ENCODE measurements around the gene COL20A1.

The COL20A1 gene

DNA sequence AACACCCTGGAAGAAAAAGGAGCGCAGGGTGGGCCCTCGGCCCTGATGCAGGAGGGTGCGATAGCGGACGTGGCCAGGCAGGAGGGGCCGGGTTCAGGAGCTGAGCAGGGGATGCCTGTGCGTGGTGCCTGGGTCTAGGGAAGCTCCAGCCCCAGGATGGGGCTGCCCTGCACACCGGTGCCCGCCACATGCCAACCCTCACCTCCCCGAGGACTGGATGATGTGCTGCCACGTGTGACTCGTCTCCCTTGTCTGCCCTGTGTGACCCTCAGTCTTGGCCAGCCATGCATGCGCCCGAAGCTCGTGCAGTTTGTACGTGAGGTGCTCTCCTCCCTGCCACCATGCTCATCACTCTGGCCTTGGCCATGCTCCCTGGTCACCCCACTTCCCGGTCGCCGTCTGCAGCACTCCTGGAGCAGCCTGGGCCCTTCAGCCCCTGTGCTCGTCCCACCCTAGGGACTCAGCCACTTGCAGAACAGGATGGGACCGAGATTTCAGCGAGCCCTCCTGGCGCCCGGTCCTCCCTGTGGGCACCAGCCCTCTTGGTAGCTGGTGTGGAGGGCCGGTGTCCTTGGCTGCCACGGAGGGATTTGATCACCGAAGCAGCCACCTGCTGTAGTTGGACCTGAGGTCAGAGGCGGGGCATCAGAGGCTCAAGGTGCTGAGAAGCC is 4.3 kb upstream of the COL20A1 start:
- H3K27me3 Mint-ChIP-seq: peaks cover 0 to 6% of the 10 kb centered on the region in 2 donors
- H3K4me3 Mint-ChIP-seq: no peak overlapping the region
- no peak overlapping the region for H3K27ac Mint-ChIP-seq
- DNase-seq (no peak), ATAC-seq (replicated peaks) (no peak)
- no peaks in the 10 kb centered on the region for H3K9me3 Mint-ChIP-seq
- peaks cover 7 to 9% of the 10 kb centered on the region in 2 donors for H3K4me1 Mint-ChIP-seq
- H3K36me3 Mint-ChIP-seq: peaks cover 12 to 30% of the 10 kb centered on the region in 2 donors

GRCh38 chr20:63289311-63290135 is 3.5 kb upstream of the COL20A1 start:
- no peak for ATAC-seq (replicated peaks)
- H3K4me1 Mint-ChIP-seq: peaks cover 5 to 9% of the 10 kb centered on the region in 2 donors
- H3K27ac Mint-ChIP-seq: peak overlapping the region; percentile 20

GRCh38 chr20:63290136-63290676 is 2.8 kb upstream of the COL20A1 start:
- Mint-ChIP-seq H3K27me3 (peaks cover 12 to 17% of the 10 kb centered on the region in 2 donors), H3K9me3 (no peaks in the 10 kb centered on the region), H3K4me3 (no peak overlapping the region), H3K36me3 (peaks cover 11 to 23% of the 10 kb centered on the region in 2 donors), H3K27ac (no peak overlapping the region), H3K4me1 (peaks cover 4 to 9% of the 10 kb centered on the region in 2 donors)
- DNase-seq (no peak), ATAC-seq (replicated peaks) (no peak)

More at GRCh38 chr20:63289311-63290135, 3.5 kb upstream of the COL20A1 start:
- Mint-ChIP-seq H3K9me3 (no peaks in the 10 kb centered on the region), H3K27me3 (peaks cover 5 to 10% of the 10 kb centered on the region in 2 donors), H3K36me3 (peaks cover 12 to 26% of the 10 kb centered on the region in 2 donors), H3K4me3 (no peak overlapping the region)
- no peak for DNase-seq

DNA sequence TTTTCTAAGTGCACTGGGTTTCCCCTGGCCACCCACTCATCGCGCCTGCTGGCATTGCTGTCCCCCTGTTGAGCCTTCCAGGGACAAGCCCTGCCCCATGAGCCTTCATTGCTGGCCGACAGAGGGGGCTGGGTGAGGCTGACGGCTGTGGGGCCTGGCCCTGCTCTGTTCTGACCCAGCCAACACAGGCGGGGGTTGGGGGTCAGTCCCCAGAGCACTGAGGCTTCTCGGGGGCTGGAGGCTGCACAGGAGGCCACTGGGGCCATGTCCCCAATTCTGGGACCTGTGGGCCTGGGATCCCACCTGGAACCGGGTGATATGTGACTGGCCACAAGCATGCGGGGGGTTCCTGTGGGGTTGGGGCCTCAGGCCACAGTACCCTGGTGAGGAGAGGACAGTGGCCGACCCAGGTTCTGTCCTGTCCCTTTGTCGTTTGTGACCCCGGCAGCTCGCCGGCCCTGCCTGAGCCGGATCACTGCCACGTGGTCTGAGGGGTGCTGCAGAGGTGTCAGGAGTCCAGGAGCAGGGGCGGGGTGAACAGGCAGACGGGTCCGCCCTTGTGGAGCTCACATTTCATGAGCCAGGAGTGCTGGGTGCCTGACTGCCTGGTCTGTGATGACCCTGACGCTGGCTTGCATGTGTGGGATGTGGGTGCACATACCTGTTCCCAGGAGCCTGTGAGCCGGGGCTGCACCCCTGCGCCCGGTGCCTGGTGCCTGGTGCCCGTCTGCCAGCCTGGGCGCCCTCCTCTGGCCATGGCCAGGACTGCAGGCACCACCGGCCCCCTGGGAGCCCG is 2.1 kb upstream of the COL20A1 start:
- Mint-ChIP-seq H3K27ac (peak overlapping the region; percentile 9), H3K4me1 (peaks cover 7 to 9% of the 10 kb centered on the region in 2 donors)

GRCh38 chr20:63291811-63292210 is 1.2 kb upstream of the COL20A1 start:
- peaks cover 7 to 9% of the 10 kb centered on the region in 2 donors for H3K4me1 Mint-ChIP-seq
- no peak overlapping the region for H3K4me3 Mint-ChIP-seq
- peaks cover 6 to 17% of the 10 kb centered on the region in 2 donors for H3K36me3 Mint-ChIP-seq
- no peak for DNase-seq
- H3K27ac Mint-ChIP-seq: no peak overlapping the region
- H3K9me3 Mint-ChIP-seq: no peaks in the 10 kb centered on the region
- no peak for ATAC-seq (replicated peaks)
- peaks cover 22 to 26% of the 10 kb centered on the region in 2 donors for H3K27me3 Mint-ChIP-seq

More for the DNA sequence above, 2.1 kb upstream of the COL20A1 start:
- peaks cover 18 to 24% of the 10 kb centered on the region in 2 donors for H3K27me3 Mint-ChIP-seq
- H3K36me3 Mint-ChIP-seq: peaks cover 8 to 22% of the 10 kb centered on the region in 2 donors
- H3K9me3 Mint-ChIP-seq: no peaks in the 10 kb centered on the region
- DNase-seq (peak; percentile 46), ATAC-seq (replicated peaks) (peak; percentile 71 to 74)
- H3K4me3 Mint-ChIP-seq: no peak overlapping the region

DNA sequence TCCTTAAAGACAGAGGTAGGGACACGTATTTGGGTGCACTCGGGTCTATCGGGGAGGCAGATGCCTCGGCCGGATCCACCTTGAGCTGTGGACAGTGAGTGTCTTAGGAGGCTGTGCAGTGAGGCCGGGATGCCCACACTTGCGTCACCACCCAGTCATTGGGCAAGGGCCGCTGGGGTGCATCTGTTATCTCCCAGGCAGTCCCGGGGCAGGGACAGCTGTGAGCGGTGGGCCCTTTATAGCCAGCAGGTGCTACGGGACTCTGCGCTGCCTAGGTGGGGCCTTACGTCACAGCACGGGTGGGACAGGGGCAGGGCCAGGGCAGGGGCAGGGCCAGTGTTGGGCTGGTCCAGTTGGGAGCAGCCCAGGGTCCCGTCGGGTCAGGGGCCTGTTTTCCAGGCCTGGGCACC is 689 bp upstream of the COL20A1 start:
- Mint-ChIP-seq H3K4me3 (no peak overlapping the region), H3K27me3 (peaks cover 26 to 28% of the 10 kb centered on the region in 2 donors)

DNA sequence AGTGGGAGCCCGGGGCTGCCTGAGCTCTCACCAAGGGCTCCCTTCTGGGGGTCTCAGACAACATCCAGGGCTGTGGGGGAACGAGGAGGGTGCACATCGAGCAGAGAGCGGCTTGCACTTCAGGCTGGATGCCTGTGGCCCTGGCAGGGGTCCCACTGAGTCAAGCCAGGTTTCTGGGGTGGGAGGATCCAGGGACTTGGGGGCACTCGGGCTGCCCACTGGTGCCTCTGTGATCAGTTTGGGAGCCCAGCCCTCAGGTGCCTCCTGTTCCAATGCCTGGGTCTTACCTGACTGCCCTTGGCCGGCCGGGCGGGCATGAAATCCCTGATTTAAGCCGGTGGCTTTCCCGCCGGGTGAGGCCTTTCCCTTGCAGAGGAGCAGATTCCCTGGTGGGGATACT is 470 bp downstream of the COL20A1 start:
- Mint-ChIP-seq H3K4me3 (no peak overlapping the region), H3K27me3 (peaks cover 35 to 36% of the 10 kb centered on the region in 2 donors), H3K27ac (no peak overlapping the region), H3K4me1 (peaks cover 7 to 9% of the 10 kb centered on the region in 2 donors), H3K36me3 (peaks cover 5 to 13% of the 10 kb centered on the region in 2 donors), H3K9me3 (no peaks in the 10 kb centered on the region)
- no peak for DNase-seq
- ATAC-seq (replicated peaks): no peak

More for the DNA sequence above, 689 bp upstream of the COL20A1 start:
- Mint-ChIP-seq H3K36me3 (peaks cover 5 to 17% of the 10 kb centered on the region in 2 donors), H3K4me1 (peaks cover 7 to 9% of the 10 kb centered on the region in 2 donors), H3K9me3 (no peaks in the 10 kb centered on the region), H3K27ac (peak overlapping the region; percentile 20)
- no peak for ATAC-seq (replicated peaks)
- DNase-seq: no peak

DNA sequence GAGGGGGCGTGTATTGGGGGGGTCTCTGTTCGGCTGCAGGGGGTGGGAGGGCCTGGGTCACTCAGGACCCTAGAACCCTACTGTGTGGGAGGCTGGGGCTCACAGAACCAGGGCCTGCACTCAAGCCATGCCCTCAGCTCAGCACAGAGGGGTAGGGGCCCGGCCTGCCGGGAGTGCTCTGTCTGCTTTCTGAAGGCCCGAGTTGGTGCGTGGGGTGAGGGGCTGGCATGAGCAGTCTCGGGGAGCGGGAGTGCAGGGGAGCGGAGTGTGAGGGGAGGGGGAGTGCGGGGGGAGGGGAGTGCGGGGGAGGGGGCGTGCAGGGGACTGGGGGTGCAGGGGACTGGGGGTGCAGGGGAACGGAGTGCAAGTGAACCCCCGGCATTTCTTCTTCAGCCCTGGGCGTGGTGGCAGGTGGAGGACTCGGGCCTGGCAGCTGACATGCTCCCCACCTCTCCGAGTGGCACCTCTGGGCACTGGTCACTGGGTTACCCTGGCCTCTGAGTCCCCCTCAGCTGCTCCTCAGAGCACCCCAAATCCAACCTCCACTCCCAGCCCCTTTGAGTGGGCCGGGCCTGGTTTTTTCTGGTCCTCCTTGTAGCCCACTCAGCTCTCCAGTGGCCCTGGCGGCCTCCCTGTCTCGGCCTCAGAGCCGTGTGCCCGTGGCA is 1.0 kb downstream of the COL20A1 start:
- DNase-seq: no peak
- no peak overlapping the region for H3K27ac Mint-ChIP-seq
- H3K4me3 Mint-ChIP-seq: no peak overlapping the region
- peaks cover 0 to 3% of the 10 kb centered on the region in 2 donors for H3K9me3 Mint-ChIP-seq
- H3K4me1 Mint-ChIP-seq: peaks cover 4 to 9% of the 10 kb centered on the region in 2 donors
- peaks cover under 1 to 8% of the 10 kb centered on the region in 2 donors for H3K36me3 Mint-ChIP-seq
- peaks cover 39 to 40% of the 10 kb centered on the region in 2 donors for H3K27me3 Mint-ChIP-seq
- no peak for ATAC-seq (replicated peaks)

DNA sequence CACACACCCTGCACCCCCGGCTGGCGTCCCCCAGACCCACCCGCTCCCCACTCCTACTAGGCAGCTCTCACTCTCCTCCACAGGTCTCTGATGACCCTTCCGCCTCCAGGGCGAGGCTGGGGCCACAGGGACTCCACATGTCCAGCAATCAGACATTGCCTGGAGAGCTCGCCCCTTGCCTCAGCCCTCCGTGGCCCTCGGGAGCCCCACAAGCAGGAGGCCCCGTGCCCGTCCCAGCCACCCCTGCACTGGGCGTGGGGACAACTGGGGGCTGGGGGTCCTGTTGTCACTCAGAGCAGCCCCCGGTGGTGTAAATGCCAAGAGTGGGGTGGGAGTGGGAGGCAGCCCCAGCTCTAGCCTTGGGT is 1.5 kb downstream of the COL20A1 start:
- H3K27ac Mint-ChIP-seq: peak overlapping the region; percentile 22
- peaks cover 44% of the 10 kb centered on the region in 2 donors for H3K27me3 Mint-ChIP-seq
- peaks cover 0 to 4% of the 10 kb centered on the region in 2 donors for H3K9me3 Mint-ChIP-seq
- H3K4me1 Mint-ChIP-seq: peaks cover 3 to 9% of the 10 kb centered on the region in 2 donors
- ATAC-seq (replicated peaks): no peak
- DNase-seq: no peak
- H3K36me3 Mint-ChIP-seq: peaks cover 0 to 5% of the 10 kb centered on the region in 2 donors
- H3K4me3 Mint-ChIP-seq: no peak overlapping the region

DNA sequence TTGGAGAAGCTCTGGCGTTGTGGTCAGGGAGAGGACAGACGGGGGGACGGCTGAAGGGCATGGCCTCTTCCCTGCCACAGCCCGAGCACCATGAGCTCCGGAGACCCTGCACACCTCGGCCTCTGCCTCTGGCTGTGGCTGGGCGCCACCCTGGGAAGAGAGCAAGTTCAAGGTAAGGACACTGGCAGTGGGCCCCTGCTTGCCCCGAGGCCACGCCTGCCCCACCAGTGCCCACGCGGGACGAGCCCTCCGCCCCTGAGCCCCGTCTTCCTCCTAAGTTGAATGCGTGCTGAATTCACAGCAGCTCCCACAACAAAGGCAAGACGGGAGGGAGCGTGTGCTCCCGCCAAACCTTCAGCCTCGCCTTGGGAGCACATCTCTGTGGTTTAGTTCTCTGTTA is 2.0 kb downstream of the COL20A1 start:
- H3K27ac Mint-ChIP-seq: no peak overlapping the region
- ATAC-seq (replicated peaks): no peak
- no peak for DNase-seq
- peaks cover 3 to 9% of the 10 kb centered on the region in 2 donors for H3K4me1 Mint-ChIP-seq
- peaks cover 44% of the 10 kb centered on the region in 2 donors for H3K27me3 Mint-ChIP-seq
- H3K4me3 Mint-ChIP-seq: no peak overlapping the region
- H3K36me3 Mint-ChIP-seq: peaks cover 0 to 2% of the 10 kb centered on the region in 2 donors
- H3K9me3 Mint-ChIP-seq: peaks cover 0 to 4% of the 10 kb centered on the region in 2 donors

DNA sequence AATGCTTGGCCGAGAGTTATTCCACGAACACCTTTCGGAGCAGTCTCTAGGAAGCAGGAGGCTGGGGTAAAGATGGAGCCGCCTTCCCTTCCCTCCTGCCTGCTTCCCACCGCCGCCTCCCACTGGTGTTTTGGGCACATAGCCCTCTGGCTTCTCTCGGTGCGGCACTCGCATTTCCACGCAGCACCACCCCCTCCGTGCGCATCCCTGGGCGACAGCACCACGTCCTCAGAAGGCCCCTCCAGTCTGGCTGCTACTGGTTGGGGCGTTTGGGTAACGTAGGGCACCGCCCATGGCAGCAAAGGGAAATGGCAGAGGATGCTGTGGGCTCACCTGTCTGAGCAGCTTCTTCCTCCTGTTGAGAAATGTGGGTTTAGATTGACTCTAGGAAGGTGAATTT is 2.4 kb downstream of the COL20A1 start:
- H3K4me3 Mint-ChIP-seq: no peak overlapping the region
- no peak for DNase-seq
- no peak overlapping the region for H3K27ac Mint-ChIP-seq
- peaks cover 44 to 47% of the 10 kb centered on the region in 2 donors for H3K27me3 Mint-ChIP-seq
- H3K9me3 Mint-ChIP-seq: peaks cover 0 to 4% of the 10 kb centered on the region in 2 donors
- peaks cover 3 to 8% of the 10 kb centered on the region in 2 donors for H3K4me1 Mint-ChIP-seq
- no peaks in the 10 kb centered on the region for H3K36me3 Mint-ChIP-seq
- ATAC-seq (replicated peaks): no peak

GRCh38 chr20:63295846-63296245 is 2.9 kb downstream of the COL20A1 start:
- ATAC-seq (replicated peaks) (no peak), DNase-seq (no peak)
- Mint-ChIP-seq H3K27me3 (peaks cover 44 to 51% of the 10 kb centered on the region in 2 donors), H3K4me3 (no peak overlapping the region), H3K27ac (no peak overlapping the region), H3K36me3 (no peaks in the 10 kb centered on the region), H3K9me3 (peaks cover under 1 to 4% of the 10 kb centered on the region in 2 donors), H3K4me1 (peaks cover 3 to 4% of the 10 kb centered on the region in 2 donors)

DNA sequence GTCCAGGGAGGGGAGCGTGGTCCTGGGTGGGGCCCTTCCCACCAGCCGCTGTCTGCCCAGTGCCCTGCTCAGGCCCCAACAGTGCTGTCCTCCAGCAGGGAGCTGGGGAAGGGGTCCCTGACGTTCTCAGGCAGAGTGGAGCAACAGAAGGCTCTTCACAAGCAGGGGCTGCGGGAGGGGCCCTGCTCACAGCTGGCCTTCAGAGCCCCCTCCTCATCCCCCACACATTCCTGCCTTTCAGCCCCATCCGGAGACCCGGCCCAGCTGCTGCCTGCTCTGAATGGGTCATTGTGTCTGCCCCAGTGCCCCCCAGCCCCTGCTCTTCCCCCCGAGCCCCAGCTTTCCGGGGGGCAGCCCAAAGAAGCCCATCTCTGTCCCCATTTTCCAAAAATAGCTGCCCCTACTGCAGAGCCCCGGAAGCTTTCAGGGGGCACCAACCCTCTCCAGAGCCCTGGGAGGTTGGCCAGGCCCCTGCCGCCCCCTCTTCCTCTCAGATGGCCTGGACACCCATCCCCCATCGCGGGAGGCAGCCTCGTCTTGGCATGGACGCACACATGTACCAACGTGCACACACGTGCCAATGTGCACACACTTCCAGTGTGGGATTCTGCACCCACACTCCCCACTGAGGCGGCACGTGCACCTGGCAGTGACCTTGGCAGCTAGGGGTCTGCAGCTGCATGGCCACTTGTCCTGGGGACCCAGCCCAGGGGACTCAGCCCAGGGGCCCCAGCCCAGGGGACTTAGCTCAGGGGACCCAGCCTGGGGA is 3.7 kb downstream of the COL20A1 start:
- Mint-ChIP-seq H3K27ac (no peak overlapping the region), H3K36me3 (no peaks in the 10 kb centered on the region), H3K4me1 (peaks cover 0 to 3% of the 10 kb centered on the region in 2 donors), H3K27me3 (peaks cover 48 to 59% of the 10 kb centered on the region in 2 donors), H3K9me3 (peaks cover 5 to 8% of the 10 kb centered on the region in 2 donors), H3K4me3 (no peak overlapping the region)
- DNase-seq (no peak), ATAC-seq (replicated peaks) (no peak)

Data from stimulated activated naive B cell treated with anti-CD40 and anti-IgM and Interleukin-4, amounts not matched to agents 10 μg/mL and 1 μg/mL and 100 μg/mL, for 72 hours (primary cell).